ENCODE data around the gene RBP5. TPM values are rescaled to one million over a fixed set of nuclear protein-coding genes. Genes with fewer than 3 reads are reported as not detected.

RBP5 gene
- total RNA-seq, 1 experiment from 2014 or later: not detected

- TF ChIP-seq CTCF (conservative IDR thresholded peaks at IDR 0.05; ENCODE audit: low read depth, low read length): no peak
- no peak for TF ChIP-seq EZH2 (IDR thresholded peaks at IDR 0.05; ENCODE audit: borderline replicate concordance, low read depth, low read length, poor library complexity, severe bottlenecking)
- H3K36me3 ChIP-seq (ENCODE audit: insufficient read depth, low read length, poor library complexity, severe bottlenecking): no peaks in the 10 kb centered on the region
- H3K27ac ChIP-seq (ENCODE audit: low read depth, low read length, poor library complexity, severe bottlenecking): no peak overlapping the region
- no peaks in the 10 kb centered on the region for H3K4me1 ChIP-seq (ENCODE audit: insufficient read depth, low read length, poor library complexity, severe bottlenecking)
- no peak overlapping the region for H3K4me3 ChIP-seq (ENCODE audit: low read depth, low read length, poor library complexity, severe bottlenecking)
- CTCF ChIA-PET: no interaction called here
- intact Hi-C loops (cut with micrococcal nuclease; ENCODE audit: unreplicated experiment): no loop called here
- H3K9me3 ChIP-seq (ENCODE audit: low read depth, low read length, poor library complexity, severe bottlenecking): no peaks in the 10 kb centered on the region
- no peak for DNase-seq (ENCODE audit: low spot score)
- POLR2A ChIA-PET (ENCODE audit: low non-redundant PET): no interaction called here
- BruUV-seq (replicated peaks): no TSS peak
- H3K27me3 ChIP-seq (replicated peaks; ENCODE audit: insufficient read depth, low read depth, low read length, poor library complexity): no peaks in the 10 kb centered on the region
These were observed 8.5 kb downstream of the RBP5 start for GRCh38 chr12:7120166-7120565.

GRCh38 chr12:7118881-7119280, 9.8 kb downstream of the RBP5 start:
- ChIA-PET POLR2A (ENCODE audit: low non-redundant PET) (no interaction called here), CTCF (no interaction called here)
- intact Hi-C loops (cut with micrococcal nuclease; ENCODE audit: unreplicated experiment): no loop called here
- BruUV-seq (replicated peaks): no TSS peak
- H3K4me1 ChIP-seq (ENCODE audit: insufficient read depth, low read length, poor library complexity, severe bottlenecking): no peaks in the 10 kb centered on the region
- no peaks in the 10 kb centered on the region for H3K9me3 ChIP-seq (ENCODE audit: low read depth, low read length, poor library complexity, severe bottlenecking)
- no peaks in the 10 kb centered on the region for H3K27me3 ChIP-seq (replicated peaks; ENCODE audit: insufficient read depth, low read depth, low read length, poor library complexity)
- H3K36me3 ChIP-seq (ENCODE audit: insufficient read depth, low read length, poor library complexity, severe bottlenecking): no peaks in the 10 kb centered on the region
- no peak overlapping the region for H3K27ac ChIP-seq (ENCODE audit: low read depth, low read length, poor library complexity, severe bottlenecking)
- TF ChIP-seq EZH2 (IDR thresholded peaks at IDR 0.05; ENCODE audit: borderline replicate concordance, low read depth, low read length, poor library complexity, severe bottlenecking): no peak
- TF ChIP-seq CTCF (conservative IDR thresholded peaks at IDR 0.05; ENCODE audit: low read depth, low read length): no peak
- no peak overlapping the region for H3K4me3 ChIP-seq (ENCODE audit: low read depth, low read length, poor library complexity, severe bottlenecking)
- DNase-seq (ENCODE audit: low spot score): no peak

GRCh38 chr12:7117670-7118069, 11.0 kb downstream of the RBP5 start:
- intact Hi-C loops (cut with micrococcal nuclease; ENCODE audit: unreplicated experiment): no loop called here
- no TSS peak for BruUV-seq (replicated peaks)
- no peaks in the 10 kb centered on the region for H3K4me1 ChIP-seq (ENCODE audit: insufficient read depth, low read length, poor library complexity, severe bottlenecking)
- no peaks in the 10 kb centered on the region for H3K27me3 ChIP-seq (replicated peaks; ENCODE audit: insufficient read depth, low read depth, low read length, poor library complexity)
- no peaks in the 10 kb centered on the region for H3K36me3 ChIP-seq (ENCODE audit: insufficient read depth, low read length, poor library complexity, severe bottlenecking)
- DNase-seq (ENCODE audit: low spot score): no peak
- H3K9me3 ChIP-seq (ENCODE audit: low read depth, low read length, poor library complexity, severe bottlenecking): no peaks in the 10 kb centered on the region
- POLR2A ChIA-PET (ENCODE audit: low non-redundant PET): no interaction called here
- no peak overlapping the region for H3K27ac ChIP-seq (ENCODE audit: low read depth, low read length, poor library complexity, severe bottlenecking)
- H3K4me3 ChIP-seq (ENCODE audit: low read depth, low read length, poor library complexity, severe bottlenecking): no peak overlapping the region
- CTCF ChIA-PET: no interaction called here
- no peak for TF ChIP-seq EZH2 (IDR thresholded peaks at IDR 0.05; ENCODE audit: borderline replicate concordance, low read depth, low read length, poor library complexity, severe bottlenecking)
- no peak for TF ChIP-seq CTCF (conservative IDR thresholded peaks at IDR 0.05; ENCODE audit: low read depth, low read length)

Measured in A673 (cell line).